ENCODE measurements around the gene ADPRHL1.
"Not testable (repeated sequence)": the region's sequence is repeated elsewhere in the genome, so short reads cannot be mapped to it uniquely, and the experiment has no call there.

The ADPRHL1 gene

DNA sequence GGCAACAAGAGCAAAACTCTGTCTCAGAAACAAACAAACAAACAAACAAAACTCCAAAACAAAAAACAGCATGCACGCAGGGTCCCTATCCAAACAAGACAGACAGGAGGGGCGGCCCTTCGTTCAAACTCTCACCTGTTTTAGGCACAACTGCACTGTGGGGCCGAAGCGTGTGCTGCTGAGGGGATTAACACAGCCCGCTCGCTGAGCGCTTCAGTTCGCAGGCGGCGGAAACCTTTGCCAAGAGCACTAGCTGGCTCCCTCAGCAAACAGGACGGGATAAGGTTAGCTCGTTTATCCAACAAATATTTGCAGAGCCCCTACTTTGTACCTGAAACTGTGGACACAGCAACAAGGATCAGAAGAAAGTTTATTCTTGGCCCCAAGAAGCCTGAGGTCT is 1.6 kb upstream of the ADPRHL1 start:
- no peak for DNase-seq

- no peak for DNase-seq
Measured at GRCh38 chr13:113452466-113452865, 822 bp downstream of the ADPRHL1 start.

GRCh38 chr13:113451951-113452421 is 1.3 kb downstream of the ADPRHL1 start:
- no peak for DNase-seq

- DNase-seq, result not testable (repeated sequence)
Measured at GRCh38 chr13:113450861-113451620, 2.2 kb downstream of the ADPRHL1 start.

DNA sequence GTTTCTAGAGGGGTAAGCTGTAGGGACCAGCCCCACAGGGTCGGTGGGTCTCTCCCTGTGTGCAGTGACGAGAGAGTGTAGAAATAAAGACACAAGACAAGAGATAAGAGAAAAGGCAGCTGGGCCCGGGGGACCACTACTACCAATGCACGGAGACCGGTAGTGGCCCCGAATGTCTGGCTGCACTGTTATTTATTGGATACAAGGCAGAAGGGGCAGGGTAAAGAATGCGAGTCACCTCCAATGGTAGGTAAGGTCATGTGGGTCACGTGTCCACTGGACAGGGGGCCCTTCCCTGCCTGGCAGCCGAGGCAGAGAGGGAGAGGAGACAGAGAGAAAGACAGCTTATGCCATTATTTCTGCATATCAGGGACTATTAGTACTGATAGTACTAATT is 2.9 kb downstream of the ADPRHL1 start:
- DNase-seq, result not testable (repeated sequence)

DNA sequence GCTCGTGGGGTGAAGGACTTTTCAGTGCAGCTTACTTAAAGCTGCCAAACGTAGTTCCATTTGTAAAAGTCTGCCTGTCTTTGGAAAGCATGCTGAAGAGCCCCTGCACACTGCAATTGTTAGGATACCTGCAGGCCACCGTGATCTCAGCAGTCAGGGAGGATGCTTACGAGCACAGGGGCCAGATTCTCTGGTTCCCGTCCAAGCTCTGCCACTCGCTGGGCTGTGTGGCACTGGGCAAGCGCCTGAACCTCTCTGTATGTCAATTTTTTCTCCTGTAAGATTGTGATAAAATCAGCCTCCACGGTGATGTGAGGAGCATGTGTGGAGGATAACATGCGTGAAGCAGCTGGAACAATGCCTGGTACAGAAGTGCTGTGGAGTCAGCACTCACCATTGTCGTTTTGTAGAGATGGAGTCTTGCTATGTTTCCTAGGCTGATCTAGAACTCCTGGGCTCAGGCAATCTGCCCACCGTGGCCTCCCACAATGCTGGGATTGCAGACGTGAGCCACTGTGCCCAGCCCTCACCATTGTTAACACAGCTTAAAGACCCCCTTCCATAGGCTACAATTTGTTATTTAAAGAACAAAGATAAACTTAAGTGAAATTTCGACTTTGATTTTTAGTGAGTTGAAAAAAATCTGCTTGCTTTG is 3.5 kb downstream of the ADPRHL1 start:
- DNase-seq, result no peak

GRCh38 chr13:113448885-113449692 is 4.2 kb downstream of the ADPRHL1 start:
- DNase-seq, result peak; percentile 83

DNA sequence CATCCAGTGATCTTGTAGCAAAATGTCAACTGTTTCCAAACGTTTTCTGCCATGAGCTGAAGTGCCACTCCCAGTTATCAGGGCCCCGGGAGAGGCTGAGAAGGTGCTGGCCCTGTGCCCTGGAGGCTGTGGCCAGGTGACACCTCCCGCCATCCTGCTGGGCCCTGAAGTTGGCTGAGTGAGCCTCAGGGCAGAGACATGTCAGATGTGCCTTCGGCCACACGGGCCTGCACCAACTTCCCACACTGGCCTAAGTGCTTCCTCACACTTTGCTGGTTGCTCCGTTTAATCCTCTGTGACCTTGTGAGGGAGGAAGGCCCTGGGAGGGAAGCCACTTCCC is 4.8 kb downstream of the ADPRHL1 start:
- no peak for DNase-seq

- no peak for DNase-seq
Measured at GRCh38 chr13:113447596-113447995, 5.7 kb downstream of the ADPRHL1 start.

GRCh38 chr13:113446488-113446854 is 6.8 kb downstream of the ADPRHL1 start:
- DNase-seq, result no peak

DNA sequence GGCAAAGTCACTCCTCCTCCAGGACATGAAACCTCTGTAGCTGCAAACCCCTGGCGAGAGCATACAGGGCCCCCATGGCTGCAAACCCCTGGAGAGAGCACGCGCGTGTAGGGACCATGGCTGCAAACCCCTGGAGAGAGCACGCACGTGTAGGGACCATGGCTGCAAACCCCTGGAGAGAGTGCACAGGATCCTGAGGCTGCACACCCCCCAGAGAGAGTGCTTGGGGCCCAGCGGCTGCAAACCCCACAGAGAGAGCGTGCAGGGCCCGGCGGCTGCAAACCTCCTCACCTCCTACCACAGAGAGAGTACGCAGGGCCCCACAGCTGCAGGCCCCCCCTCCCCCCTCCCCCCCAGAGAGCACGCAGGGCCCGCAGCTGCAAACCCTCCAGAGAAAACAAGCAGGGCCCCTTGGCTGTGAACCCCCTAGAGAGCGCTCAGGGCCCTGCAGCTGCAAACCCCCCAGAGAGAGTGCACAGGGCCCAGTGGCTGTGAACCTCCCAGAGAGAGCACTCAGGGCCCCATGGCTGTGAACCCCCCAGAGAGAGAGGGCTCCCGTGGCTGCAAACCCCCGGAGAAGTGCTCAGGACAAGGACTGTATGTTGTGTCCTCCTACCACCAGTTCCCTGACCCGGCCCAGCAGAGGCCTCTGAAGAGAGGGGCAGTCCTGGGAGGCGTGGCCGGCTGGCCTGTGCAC is 7.3 kb downstream of the ADPRHL1 start:
- DNase-seq, result no peak

- DNase-seq, result no peak
Measured at GRCh38 chr13:113443991-113444390, 9.3 kb downstream of the ADPRHL1 start.

- no peak for DNase-seq
Measured at GRCh38 chr13:113442985-113443362, 10.3 kb downstream of the ADPRHL1 start.

DNA sequence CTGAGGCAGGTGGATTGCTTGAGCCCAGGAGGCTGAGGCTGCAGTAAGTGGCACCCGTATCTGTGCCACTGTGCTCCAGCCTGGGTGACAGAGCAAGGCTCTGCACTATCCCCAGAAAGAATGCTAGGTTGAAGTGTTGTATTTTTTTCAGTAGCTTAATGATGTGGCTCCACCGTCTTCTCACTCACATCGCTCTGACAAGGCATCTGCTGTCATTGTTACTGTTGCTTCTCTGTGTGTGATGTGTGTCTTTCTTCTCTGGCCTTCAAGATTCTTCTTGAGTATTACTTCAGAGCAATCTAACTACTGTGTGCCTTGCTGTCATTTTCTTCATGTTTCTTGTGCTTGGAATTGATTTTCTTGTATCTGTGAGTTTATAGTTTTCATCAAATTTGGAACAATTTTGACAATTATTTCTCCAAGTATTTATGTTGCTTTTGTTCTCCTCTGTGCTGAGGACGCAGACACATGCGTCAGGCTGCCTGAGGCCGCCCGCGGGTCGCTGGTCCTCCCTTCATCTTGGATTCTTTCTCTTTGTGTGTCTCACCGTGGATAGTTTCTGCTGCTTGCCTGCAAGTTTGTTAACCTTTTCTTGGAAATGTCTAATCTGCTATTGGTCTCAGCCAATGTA is 10.8 kb downstream of the ADPRHL1 start:
- no peak for DNase-seq

DNA sequence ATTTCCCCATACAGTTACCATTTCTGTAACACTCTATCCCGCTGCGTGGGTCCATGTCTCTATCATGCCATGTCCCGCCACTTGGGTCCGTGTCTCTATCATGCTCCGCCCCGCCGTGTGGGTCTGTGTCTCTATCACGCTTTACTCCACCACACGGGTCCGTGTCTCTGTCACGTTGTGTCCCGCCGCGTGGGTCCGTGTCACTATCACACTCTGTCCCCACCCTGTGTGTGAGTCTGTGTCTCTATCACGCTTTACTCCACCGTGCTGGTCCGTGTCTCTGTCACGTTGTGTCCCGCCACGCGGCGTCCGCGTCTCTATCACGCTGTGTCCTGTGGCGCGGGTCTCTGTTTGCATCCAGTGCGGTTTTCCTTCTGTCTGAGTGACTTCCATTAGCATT is 11.6 kb downstream of the ADPRHL1 start:
- no peak for DNase-seq

DNA sequence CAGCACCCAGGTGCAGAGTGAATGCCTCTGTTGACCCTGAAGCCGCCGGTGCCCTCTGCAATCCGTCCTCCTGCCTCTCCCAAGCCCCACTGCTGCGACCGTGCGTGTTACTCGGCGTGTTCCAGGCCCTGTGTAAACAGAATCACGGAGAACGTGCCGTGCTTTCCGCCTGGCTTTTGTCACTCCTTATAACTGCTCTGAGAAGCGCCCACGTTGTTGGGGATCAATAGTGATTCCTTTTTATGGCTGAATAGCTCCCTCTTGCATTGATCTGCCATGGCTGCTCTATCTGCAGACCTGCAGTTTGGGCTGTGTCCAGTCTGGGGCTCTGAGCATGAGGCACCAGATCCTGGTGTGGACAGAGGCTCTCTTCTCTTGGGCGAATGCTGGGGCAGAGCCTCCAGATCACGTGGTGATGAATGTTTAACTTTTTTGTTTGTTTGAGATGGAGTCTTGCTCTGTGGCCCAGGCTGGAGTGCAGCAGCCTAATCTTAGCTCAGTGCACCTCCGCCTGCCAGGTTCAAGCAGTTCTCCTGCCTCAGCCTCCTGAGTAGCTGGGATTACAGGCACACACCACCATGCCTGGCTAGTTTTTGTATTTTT is 15.8 kb downstream of the ADPRHL1 start:
- DNase-seq, result no peak

DNA sequence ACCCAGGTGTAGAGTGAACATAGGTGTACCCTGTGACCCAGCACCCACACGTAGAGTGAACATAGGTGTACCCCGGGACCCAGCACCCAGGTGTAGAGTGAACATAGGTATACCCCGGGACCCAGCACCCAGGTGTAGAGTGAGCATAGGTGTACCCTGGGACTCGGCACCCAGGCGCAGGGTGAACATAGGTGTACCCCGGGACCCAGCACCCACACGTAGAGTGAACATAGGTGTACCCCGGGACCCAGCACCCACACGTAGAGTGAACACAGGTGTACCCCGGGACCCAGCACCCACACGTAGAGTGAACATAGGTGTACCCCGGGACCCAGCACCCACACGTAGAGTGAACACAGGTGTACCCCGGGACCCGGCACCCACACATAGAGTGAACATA is 16.4 kb downstream of the ADPRHL1 start:
- DNase-seq, result not testable (repeated sequence)

- DNase-seq, result not testable (repeated sequence)
Measured at GRCh38 chr13:113435907-113436306, 17.4 kb downstream of the ADPRHL1 start.

- DNase-seq, result no peak
Measured at GRCh38 chr13:113433391-113433916, 19.8 kb downstream of the ADPRHL1 start.

GRCh38 chr13:113432506-113433270 is 20.6 kb downstream of the ADPRHL1 start:
- no peak for DNase-seq

DNA sequence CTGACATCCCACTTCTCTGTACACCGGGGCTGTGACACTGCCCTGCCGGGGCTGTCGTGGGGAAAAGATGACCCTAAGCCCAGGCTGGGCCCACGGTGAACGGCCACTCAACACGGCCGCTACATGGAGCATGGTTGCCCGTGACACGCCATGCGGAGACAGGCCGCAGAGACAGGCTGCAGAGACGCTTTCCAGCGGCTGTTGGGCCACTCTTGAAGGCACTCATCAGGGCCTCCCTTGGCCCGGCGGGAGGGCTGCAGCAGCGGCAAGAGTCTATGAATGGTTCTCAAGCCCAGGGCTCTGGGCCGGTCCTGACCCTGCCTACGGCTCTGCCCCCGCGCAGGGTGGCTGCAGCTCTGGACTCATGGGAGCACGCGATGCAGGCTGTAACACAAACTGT is 22.1 kb downstream of the ADPRHL1 start:
- DNase-seq, result no peak

All from NCI-H187 treated with DMSO at 0.1 percent for 48 hours (cell line).